LNCAP (cell line): Measurements from ENCODE around the gene HUWE1.

Source experiments
- TF ChIP-seq, protein P1 (sequence below): fragments of 450-650 bp; IDR thresholded peaks from 2 replicates; pipeline ENCODE4 v1.5.1; 2017; ENCODE audit warnings: mild to moderate bottlenecking

The HUWE1 gene

DNA sequence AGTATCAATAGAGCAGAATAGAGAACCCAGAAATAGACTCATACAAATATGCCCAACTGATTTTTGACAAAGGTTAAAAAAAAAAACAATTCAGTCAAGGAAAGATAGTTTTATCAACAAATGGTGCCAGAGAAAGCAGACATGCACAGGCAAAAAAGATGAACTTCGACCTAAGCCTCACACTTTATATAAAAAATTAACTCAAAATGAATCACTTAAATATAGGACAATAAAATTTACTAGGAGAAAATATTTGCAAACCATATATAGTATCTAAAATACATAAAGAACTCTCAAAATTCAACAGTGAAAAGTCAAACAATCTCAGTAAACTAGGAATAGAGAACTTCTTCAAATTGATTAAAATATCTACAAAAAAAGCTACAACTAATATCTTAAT lies 29.7 kb downstream of the HUWE1 start:
- TF ChIP-seq, protein P1, sequence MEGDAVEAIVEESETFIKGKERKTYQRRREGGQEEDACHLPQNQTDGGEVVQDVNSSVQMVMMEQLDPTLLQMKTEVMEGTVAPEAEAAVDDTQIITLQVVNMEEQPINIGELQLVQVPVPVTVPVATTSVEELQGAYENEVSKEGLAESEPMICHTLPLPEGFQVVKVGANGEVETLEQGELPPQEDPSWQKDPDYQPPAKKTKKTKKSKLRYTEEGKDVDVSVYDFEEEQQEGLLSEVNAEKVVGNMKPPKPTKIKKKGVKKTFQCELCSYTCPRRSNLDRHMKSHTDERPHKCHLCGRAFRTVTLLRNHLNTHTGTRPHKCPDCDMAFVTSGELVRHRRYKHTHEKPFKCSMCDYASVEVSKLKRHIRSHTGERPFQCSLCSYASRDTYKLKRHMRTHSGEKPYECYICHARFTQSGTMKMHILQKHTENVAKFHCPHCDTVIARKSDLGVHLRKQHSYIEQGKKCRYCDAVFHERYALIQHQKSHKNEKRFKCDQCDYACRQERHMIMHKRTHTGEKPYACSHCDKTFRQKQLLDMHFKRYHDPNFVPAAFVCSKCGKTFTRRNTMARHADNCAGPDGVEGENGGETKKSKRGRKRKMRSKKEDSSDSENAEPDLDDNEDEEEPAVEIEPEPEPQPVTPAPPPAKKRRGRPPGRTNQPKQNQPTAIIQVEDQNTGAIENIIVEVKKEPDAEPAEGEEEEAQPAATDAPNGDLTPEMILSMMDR = no peak

GRCh38 chrX:53654376-53654775 lies 32.1 kb downstream of the HUWE1 start:
- TF ChIP-seq, protein P1 = no peak

GRCh38 chrX:53644751-53645150 lies 41.8 kb downstream of the HUWE1 start:
- TF ChIP-seq, protein P1 = no peak

GRCh38 chrX:53642337-53642736 lies 44.2 kb downstream of the HUWE1 start:
- TF ChIP-seq, protein P1 = no peak

- TF ChIP-seq, protein P1 = no peak
Measured at GRCh38 chrX:53639257-53639656, 47.3 kb downstream of the HUWE1 start.

DNA sequence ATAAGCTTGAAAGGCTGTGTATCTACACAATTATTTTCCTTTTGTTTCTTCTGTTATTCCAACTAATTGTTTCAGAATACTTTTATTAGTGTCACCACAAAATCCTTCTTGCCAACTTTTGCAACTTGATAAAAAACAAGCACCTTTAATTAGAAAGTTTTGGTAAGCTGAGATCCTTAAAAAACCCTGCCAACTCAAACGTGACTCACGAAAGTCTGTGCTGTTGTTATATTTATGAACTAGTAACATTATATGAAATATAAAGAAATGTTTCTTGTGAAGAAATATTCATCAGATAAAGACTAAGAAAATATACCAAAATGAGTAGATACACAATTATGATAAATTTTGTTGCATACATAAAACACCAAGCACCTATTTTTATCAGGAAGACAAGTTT lies 49.0 kb downstream of the HUWE1 start:
- TF ChIP-seq, protein P1 = no peak

DNA sequence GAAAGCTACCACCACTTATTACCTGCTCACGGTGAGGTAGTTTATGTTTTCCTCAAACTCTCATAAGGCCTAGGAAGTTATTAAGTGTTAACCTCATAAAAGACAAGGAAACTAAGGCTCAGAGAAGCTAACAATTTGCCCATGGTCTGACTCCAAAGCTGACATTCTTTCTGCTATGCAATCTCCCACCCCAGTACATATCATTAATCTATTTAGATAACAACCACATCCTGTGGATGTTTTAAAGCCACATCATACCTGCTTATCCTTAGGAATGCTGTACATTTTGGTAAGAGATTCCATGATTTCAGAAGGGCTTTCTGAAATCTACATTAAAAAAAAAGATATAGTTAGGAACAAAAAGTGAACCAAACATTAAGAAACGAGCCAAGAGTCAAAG lies 55.4 kb downstream of the HUWE1 start:
- TF ChIP-seq, protein P1 = no peak

DNA sequence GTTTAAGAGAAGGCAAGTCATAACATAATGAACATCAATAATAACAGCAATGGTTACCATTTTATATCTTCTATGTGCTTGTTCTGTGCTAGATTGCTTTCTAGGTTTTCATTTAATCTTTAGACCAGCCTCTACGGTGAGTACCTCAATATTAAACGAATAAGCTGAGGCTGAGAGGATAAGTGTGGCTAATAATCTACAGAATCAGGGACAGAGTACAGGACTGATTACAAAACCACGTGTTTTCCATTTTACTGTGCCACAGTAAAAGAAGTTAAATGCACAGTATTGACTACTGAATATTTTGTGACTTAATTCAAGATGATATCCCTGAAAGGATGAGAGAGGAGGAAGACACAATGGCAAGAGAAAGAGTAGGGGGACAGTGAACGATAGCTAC lies 56.3 kb downstream of the HUWE1 start:
- TF ChIP-seq, protein P1 = no peak
